Measurements from ENCODE around the gene ASH1L.
"Not testable (repeated sequence)": the region's sequence is repeated elsewhere in the genome, so short reads cannot be mapped to it uniquely, and the experiment has no call there.

The ASH1L gene

DNA sequence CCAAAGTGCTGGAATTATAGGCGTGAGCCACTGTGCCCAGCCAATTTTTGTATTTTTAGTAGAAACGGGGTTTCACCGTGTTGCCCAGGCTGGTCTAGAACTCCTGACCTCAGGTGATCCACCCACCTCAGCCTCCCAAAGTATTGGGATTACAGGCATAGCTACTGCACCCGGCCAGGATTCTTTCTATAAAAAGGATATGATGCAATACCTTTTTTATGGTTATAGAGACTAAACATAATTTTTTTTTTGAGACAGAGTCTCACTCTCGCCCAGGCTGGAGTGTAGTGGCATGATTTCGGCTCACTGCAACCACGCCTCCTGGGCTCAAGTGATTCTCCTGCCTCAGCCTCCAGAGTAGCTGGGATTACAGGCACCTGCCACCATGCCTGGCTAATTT lies 233.7 kb downstream of the ASH1L start:
- DNase-seq (ENCODE audit: low spot score): not testable (repeated sequence)

DNA sequence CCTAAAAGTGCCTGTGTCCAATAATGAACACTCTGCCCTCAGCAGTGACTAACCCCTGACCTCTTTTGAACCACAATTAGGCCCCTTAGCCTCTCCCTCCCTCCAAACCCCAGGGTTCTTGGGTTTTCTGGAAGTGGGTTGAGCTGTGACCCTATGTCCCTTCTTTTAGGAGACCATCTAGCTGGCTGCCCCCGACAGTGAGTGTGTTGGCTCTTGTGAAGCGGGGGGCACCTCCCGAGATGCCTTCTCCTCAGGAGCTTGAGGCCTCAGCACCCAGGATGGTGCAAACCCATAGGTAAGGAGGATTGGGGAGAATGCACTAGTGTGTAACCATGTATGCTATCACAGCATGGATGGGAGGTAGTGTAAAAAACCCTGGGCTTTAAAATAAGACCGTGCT lies 234.6 kb downstream of the ASH1L start:
- DNase-seq (ENCODE audit: low spot score): no peak

DNA sequence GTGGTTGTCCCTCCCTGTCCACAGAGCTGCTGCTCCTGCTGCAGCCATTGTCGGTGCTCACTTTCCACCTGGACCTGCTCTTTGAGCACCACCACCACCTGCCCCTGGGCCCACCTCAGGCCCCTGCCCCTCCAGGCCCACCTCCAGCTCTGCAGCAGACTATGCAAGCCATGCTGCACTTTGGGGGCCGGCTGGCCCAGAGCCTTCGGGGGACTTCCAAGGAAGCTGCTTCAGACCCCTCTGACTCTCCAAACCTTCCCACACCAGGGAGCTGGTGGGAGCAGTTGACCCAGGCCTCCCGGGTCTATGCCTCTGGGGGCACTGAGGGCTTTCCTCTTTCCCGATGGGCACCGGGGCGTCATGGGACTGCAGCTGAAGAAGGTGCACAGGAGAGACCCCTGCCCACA lies 236.0 kb downstream of the ASH1L start:
- DNase-seq (ENCODE audit: low spot score): no peak

DNA sequence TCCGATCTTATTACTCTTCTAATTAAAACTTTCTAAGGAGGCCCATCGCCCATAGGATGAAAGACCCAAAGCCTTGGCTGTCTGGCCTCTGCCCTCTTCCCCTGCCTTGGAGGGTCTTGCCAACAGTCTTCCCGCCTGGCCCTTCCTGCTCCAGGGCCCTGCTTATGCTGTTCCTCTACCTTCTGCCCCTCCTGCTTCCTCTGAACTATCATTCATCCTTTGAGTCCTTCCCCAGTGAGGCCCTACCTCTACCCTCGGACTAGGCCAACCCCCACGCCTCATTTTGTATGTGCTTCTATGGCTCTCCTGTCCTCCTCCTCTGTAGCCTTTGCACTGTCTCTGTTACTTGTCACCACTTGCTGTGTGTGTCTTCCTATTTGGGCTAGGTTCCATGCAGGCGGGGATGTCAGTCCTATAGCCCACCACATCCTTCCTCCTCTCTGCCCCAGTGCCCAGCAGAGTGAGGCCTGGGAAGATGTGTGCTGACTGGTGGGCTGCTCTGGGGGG lies 236.5 kb downstream of the ASH1L start:
- peak; percentile 56 for DNase-seq (ENCODE audit: low spot score)

DNA sequence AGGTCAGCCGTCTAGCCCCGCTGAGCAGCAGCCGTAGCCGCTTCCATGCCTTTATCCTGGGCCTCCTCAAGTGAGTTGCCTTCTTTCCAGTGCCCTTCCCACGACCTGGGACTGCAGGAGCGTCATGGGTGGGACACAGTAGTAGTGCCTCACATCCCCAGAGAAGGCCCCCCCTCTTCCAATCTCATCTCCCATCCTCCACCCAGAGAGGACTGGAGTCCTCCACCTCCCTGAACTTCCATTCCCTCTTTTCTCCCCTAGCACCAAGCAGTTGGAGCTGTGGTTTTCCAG lies 237.1 kb downstream of the ASH1L start:
- DNase-seq (ENCODE audit: low spot score): no peak

DNA sequence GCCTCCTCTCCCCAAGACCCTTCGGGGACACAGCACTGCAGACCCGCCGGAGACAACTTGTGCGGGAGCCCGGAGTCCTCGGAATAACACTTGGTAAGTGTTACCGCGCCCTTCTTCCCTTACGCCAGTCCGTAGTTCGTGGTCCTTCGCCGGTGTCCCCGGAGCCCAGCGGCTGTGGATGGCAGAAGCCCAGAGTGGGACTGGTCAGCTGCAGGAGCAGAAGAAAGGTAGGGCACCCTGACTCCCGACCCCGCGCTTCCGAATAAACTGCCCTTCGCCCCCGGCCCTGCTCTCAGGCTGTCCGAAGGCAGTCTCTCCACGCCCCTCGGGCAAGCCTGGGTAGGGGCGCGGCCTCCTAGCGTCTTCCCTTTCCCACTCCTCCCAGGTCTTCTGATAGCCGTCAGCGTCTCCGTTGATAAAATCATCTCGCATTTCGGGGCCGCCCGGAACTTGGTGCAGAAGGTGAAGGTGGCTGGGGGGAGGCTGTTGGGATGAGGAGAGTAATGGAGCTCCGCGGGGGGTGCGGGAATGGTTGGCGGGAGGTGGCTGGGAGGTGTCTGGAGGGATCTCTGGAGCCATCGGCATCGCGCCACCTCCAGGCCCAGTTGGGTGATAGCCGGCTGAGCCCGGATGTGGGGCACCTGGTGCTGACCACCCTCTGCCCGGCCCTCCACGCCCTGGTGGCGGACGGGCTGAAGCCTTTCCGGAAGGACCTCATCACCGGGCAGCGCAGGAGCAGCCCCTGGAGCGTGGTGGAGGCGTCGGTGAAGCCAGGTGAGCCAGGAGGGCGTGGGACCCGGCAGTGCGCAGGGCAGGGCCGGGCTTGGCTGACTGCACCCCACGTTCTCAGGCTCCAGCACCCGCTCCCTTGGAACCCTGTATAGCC lies 237.6 kb downstream of the ASH1L start:
- no peak for DNase-seq (ENCODE audit: low spot score)

DNA sequence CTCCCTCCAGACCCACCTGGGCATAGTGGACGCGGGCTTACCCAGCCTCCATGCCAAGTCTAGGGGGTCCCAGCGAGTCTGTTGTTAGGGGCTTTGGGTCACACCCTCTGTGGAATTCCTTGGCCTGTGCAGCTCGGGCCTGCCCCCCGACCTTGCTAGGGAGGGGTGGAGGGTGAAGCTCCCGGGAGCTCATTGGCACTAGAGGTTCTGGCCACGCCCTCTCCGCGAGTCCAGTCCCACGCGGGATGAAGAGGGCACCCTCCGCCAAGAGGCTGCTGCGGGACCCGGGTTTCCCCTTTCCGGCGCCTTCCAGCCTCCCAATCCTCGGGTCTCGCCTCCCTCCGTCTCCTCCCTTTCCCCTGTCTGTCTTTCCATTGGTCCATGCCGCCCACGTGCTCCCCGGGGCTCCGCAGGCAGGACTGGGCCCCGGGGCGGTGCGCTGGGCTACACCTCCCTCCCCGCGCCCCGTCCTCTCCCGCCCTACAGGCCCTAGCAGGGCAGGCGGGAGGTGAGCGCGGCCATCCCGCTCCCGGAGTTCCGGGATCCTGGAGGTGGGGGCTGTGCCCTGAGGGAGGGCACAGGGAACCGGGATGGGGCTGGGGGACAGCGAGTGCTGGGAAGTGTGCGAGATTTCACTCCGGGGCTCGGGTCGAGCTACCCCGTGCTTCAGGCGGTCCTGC lies 238.4 kb downstream of the ASH1L start:
- DNase-seq (ENCODE audit: low spot score): peak; percentile 96

DNA sequence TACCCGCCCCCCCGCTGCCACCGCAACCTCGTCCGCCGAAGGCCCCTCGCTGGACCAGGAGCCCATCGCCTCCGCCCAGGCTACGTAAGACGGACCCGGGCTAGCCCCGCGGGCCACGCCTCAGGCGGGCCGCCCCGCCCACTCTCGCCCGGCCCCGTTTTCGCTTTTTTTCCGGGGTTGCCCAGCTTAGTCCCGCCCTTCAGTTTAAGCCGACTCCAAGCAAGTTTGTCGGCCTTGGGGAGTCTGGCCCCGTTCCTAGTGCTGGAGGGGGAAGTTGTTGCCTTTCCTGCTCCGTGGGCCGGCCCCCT lies 238.9 kb downstream of the ASH1L start:
- DNase-seq (ENCODE audit: low spot score): peak; percentile 92

DNA sequence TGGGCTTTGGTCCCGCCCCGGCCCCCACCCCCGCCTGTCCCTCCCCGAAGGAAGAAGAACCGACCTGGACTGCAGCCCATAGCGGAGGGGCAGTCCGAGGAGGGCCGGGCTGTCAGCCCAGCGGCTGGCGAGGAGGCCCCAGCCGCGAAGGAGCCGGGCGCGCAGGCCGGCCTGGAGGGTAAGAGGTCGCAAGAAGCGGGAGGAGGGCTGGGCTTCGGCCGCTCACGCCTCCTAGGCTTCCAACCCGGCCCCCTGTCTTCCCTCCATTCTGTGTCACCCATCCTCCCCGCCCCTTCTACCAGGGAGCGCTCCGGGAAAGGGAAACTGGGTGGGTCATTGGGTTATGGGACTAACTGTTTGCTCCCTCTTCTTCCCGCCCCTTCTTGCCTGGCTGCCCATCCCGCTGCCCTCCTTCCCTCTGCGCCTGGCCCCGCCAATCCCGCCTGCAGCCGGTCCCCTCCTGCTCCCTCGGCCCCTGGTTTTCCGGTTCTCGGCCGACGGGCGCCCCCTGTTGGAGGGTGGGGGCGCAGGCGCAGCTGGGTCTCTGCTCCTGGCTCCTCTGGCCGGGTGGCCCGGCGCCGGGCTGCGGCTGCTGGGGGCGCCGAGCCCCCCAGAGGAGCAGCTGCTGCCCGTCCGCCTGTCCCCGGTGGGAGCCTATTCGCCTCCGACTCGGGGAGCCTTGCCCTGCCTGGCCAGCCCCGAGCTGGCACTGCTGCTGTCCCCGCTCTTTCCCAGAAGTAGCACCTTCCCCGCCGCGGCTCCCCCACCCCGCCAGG lies 239.5 kb downstream of the ASH1L start:
- peak; percentile 93 for DNase-seq (ENCODE audit: low spot score)

DNA sequence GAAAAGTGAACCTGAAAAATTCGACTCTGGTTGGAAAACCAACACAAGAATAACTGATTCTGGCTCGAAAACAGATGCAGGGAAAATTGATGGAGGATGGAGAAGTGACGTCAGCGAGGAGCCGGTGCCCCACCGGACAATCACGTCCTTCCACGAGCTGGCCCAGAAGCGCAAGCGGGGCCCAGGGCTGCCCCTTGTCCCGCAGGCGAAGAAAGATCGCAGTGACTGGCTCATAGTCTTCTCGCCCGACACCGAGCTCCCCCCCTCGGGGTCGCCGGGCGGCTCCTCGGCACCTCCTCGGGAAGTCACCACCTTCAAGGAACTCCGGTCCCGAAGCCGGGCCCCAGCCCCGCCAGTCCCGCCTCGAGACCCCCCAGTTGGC lies 240.0 kb downstream of the ASH1L start:
- DNase-seq (ENCODE audit: low spot score): peak; percentile 46

DNA sequence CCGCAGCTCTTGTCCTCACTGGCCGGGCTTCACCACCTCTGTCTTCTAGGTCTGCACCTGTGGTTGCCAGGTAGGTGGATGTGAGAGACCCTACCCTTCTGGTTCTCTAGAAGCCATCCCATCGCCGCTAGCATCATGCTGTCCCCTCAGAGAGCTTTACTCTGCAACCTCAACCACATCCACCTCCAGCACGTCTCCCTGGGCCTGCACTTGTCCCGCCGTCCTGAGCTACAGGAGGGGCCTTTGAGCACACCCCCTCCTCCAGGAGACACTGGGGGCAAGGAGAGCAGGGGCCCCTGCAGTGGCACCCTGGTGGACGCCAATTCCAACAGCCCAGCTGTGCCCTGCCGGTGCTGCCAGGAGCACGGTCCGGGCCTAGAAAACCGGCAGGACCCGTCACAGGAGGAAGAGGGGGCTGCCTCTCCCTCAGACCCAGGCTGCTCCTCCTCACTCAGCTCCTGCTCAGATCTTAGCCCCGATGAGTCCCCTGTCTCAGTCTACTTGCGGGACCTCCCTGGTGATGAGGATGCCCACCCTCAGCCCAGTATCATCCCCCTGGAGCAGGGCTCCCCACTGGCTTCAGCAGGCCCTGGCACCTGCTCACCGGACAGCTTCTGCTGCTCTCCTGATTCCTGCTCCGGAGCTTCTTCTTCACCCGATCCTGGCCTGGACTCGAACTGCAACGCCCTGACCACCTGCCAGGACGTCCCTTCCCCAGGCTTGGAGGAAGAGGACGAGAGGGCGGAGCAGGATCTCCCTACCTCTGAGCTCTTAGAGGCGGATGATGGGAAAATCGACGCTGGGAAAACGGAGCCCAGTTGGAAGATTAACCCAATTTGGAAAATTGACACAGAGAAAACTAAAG lies 240.7 kb downstream of the ASH1L start:
- no peak for DNase-seq (ENCODE audit: low spot score)

DNA sequence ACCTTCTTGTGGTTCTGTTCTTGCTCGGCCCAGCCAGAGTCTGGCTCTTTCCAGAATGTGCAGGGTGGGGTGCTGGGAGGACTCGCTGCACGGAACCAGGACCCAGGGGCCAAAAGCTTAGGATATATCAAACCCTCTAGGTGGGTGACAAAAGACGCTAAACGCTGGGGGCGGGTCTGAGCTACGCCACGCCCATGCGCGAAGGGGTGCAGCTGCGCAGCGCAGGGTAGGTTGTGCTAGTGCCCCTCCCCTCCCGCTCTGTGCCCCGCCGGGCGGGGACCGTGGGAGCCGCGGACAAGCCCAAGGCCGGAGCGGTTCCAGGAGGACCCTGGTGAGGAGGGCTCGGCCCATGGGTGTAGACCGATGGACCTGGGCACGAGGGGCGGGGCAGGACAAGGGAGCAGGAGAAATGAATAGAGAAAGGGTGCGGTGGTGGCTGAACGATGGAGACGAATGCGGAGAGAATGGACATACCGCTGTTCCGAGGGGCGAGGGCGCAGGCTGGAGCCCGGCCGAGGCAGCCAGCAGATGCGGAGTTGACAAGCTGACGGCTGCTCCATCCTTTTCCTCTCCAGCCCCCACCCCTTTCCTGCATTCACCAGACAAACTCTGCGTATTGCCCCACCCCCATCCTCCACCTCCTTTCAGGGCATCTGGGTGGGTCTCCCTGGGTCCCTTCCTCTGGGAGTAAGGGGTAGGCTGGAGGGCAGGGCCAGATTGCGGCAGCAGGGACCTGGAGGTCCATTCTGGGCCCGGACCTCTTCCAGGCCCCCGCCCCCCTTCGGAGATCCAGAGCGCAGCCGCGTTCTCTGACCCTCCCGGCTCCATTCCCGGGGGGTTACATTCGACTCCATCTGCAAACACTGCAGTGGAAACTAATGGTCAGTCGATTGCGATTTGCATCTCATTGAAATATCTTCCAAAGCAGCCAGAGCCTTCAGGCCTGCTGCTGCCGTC lies 241.7 kb downstream of the ASH1L start, which contains the start of gene RUSC1:
Gene RUSC1, plus strand, starts transcription at position 234 of the 957 bp plus-strand sequence. CDS start 880 bp downstream, outside the sequence.
- peak; percentile 85 for DNase-seq (ENCODE audit: low spot score)

DNA sequence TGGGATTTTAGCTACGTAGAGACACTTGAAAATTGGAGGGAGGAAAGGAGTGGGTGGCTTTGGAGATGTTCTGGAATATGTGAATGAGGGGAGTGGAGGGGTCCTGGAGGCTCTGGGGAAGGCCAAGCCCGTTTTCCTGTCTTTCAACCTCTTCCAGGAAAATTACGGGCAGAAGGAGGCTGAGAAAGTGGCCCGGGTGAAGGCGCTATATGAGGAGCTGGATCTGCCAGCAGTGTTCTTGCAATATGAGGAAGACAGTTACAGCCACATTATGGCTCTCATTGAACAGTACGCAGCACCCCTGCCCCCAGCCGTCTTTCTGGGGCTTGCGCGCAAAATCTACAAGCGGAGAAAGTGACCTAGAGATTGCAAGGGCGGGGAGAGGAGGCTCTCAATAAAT lies 242.4 kb downstream of the ASH1L start:
- no peak for DNase-seq (ENCODE audit: low spot score)

DNA sequence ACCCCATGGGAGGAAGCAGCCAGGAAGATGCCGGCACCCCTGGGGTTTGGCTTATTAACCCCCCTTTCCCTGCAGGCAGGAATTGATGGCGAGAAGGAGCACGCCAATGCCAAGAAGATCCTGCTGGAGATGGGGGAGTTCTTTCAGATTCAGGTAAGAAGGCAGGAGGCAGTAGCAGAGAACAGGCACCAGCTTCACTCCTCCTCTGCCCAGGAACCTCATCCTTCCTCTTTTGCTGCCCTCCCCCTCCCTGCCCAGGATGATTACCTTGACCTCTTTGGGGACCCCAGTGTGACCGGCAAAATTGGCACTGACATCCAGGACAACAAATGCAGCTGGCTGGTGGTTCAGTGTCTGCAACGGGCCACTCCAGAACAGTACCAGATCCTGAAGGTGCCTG lies 243.1 kb downstream of the ASH1L start:
- no peak for DNase-seq (ENCODE audit: low spot score)

DNA sequence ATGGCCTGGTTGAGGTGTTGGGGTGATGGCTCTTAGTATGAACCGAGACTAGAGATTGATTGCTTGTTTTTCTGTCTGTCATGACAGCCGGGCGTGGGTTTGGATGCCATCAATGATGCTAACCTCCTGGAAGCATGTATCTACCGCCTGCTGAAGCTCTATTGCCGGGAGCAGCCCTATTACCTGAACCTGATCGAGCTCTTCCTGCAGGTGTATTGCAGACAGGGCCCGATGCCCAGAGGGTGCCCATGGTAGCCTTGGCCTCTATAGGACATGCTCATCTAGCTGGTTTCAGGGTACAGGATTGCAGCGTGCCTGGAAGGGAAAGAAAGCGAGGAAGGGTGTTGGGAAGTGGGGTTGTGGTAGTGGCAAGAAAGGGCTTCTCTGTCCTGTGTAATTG lies 244.5 kb downstream of the ASH1L start:
- DNase-seq (ENCODE audit: low spot score): no peak

DNA sequence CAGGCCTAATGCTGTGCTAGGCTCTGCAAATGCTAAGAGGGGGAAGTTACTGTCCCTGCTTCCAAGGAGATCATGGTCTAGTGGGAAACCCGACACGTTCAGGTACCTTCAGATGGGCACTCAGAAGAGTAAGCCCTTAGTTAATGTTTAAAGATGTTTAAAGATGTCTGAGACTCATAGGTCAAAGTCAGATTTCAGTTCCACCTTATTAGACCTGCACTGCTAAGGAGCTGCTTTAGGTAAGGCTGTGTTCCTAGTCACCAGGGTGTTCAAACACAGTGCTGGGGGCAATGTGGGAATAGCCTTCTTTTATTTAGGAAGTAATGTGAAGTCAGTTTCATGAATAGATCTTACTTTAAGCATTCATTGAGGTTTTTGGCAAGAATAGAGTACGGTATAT lies 245.7 kb downstream of the ASH1L start:
- DNase-seq (ENCODE audit: low spot score): no peak

DNA sequence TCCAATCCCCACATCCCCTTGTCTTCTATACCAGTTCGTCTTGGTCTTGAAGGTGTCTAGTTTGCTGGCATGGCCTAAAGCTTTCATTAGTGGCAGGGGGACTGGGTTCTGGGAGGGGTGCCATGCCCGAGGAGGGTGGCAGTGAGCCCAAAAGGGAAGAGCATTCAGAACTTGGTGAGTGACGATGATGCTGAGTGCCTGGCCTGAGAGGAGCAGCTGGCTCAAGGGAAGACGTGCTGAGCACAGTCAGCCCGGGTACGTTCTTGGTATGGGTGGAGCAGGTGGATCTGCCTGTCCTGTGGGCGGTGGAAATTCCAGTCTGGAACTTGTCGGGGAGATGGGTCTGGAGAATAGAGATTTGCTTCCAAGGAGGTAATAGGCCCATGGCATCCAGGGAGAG lies 249.3 kb downstream of the ASH1L start:
- no peak for DNase-seq (ENCODE audit: low spot score)

DNA sequence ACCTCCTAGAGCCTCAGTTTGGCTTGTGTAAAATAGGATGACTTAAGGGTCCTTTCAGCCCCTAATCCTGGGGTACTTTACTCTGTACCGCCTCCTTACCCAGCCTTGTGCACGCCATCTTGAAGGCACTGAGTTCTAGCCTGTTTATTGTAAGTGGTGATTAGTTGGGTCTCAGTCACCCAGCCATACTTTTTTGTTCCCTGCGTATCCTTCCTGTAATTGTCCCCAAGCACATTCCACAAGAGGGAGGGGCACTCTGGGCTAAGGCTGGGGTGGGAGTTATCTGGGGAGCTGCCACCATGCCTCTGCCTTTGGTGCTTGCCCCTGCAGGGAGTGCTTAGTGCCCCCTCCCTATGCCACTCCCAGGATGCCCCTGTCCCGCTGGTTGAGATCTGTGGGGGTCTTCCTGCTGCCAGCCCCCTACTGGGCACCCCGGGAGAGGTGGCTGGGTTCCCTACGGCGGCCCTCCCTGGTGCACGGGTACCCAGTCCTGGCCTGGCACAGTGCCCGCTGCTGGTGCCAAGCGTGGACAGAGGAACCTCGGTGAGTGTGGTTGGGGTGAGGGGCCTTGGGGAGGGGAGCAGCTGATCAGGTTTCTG lies 253.1 kb downstream of the ASH1L start:
- DNase-seq (ENCODE audit: low spot score): no peak

DNA sequence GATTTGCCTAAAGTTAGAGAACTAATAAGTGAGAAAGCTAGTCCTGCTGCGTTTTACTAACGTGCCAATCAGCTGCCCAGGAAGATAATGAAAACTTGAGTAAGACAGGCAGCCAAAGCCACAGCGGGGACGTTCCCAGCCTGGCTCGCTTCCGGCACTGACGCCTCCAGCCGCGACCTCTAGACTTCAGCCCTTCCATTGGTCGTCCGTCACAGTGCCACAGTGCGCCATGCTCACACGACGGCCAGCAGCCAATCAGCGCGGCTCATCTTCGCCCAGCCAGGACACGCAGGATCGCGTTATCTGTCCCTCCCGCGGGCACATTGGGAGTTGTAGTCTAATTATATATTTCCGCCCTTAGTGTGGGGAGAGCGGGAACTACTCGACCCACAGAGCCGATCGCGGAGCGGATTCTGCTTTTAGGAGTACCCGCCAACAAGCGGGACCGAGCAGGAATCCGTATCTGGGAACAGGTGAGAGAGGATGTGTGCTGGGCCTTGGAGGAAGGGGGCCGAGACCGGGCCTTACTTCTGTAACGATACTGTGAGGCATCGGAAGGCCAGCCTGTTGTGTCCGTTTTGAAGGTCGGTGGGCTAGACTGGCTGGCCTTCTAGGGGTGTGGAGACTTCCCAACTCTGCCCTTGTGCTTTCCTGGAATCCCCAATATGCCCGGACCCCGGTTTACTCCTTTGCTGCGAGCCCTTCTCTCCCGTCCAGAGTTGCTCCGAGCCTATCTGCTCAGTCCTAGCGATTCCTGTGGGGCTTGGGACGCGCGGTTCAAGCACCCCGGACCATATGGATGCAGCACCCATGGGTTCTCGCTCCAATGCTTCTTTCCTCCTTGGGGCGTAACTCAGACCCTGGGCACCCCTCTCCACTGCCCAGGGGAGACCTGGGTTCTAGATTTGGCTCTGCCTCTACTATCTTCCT lies 253.8 kb downstream of the ASH1L start, which contains the start of gene FDPS:
Gene FDPS, plus strand, starts transcription at position 374 of the 930 bp plus-strand sequence. CDS start 924 bp downstream, outside the sequence.
- DNase-seq (ENCODE audit: low spot score): peak; percentile 100
